Upper lobe of right lung (tissue), 1 donor: ENCODE data around the gene MIPEP. TPM values are rescaled to one million over a fixed set of nuclear protein-coding genes. Genes with fewer than 3 reads are reported as not detected.
"Not testable (repeated sequence)": the region's sequence is repeated elsewhere in the genome, so short reads cannot be mapped to it uniquely, and the experiment has no call there.

Experiments used
- ATAC-seq: fragments of 200-7000 bp; cut with Tn5 transposase; one replicate; pipeline ENCODE4 v1.9.1; 2020; ENCODE audit warnings: mild to moderate bottlenecking, moderate library complexity
- DNase-seq: peaks from one replicate; pipeline ENCODE4 v3.0.0-alpha.2; 2020
- H3K27ac ChIP-seq: fragments of 200-600 bp; one replicate; pipeline ENCODE4 v1.8.0; 2022
- H3K27me3 ChIP-seq: fragments of 200-600 bp; one replicate; pipeline ENCODE4 v1.8.0; 2022; ENCODE audit warnings: mild to moderate bottlenecking
- H3K36me3 ChIP-seq: fragments of 200-600 bp; one replicate; pipeline ENCODE4 v1.8.0; 2022
- H3K4me1 ChIP-seq: fragments of 200-600 bp; one replicate; pipeline ENCODE4 v1.8.0; 2022
- H3K4me3 ChIP-seq: fragments of 200-600 bp; one replicate; pipeline ENCODE4 v1.8.0; 2022; ENCODE audit warnings: mild to moderate bottlenecking
- H3K9me3 ChIP-seq: fragments of 200-600 bp; one replicate; pipeline ENCODE4 v1.8.0; 2022
- CTCF ChIP-seq: fragments of 200-600 bp; IDR thresholded peaks from one replicate; pipeline ENCODE4 v1.8.0; 2022; ENCODE audit warnings: antibody characterized with exemption
- intact Hi-C: fragments of 100-400 bp; cut with DNase I; formaldehyde crosslinking; loops from one replicate; pipeline ENCODE4 v1.11.0; 2022
- total RNA-seq: library from RNA; stranded (reverse); fragmentation: NEBNext Ultra II Directional; extraction: Animal tissue kit (Norgen Biotek cat#: 25700); gene quantifications from one replicate; pipeline ENCODE4 v1.2.1, GENCODE V29; 2021
- donor health status: DM: no; HTN: yes; CAD: no; lungs with severe emphysema.

Gene MIPEP
- total RNA-seq, 1 donor from 2014 or later: 13.3 TPM

- no peak for TF ChIP-seq CTCF
- H3K27ac ChIP-seq: no peak overlapping the region
- H3K4me3 ChIP-seq: no peak overlapping the region
- peaks cover 11% of the 10 kb centered on the region for H3K27me3 ChIP-seq
- peaks cover 12% of the 10 kb centered on the region for H3K4me1 ChIP-seq
- no peaks in the 10 kb centered on the region for H3K9me3 ChIP-seq
- ATAC-seq (peak; percentile 32), DNase-seq (no peak)
- H3K36me3 ChIP-seq: no peaks in the 10 kb centered on the region
- intact Hi-C loops: no loop called here
Measured at GRCh38 chr13:23898101-23898500, 8.9 kb upstream of the MIPEP start.

GRCh38 chr13:23897452-23897919 is 8.3 kb upstream of the MIPEP start, which contains the start of gene C1QTNF9B:
Gene C1QTNF9B, minus strand, starts transcription at chr13:23897502.
- H3K27me3 ChIP-seq, H3K9me3 ChIP-seq, intact Hi-C loops, H3K36me3 ChIP-seq, H3K4me3 ChIP-seq, ATAC-seq, DNase-seq, H3K27ac ChIP-seq: not testable (repeated sequence)
- H3K4me1 ChIP-seq: peaks cover 11% of the 10 kb centered on the region

- H3K36me3 ChIP-seq, H3K9me3 ChIP-seq, ATAC-seq, intact Hi-C loops, H3K27ac ChIP-seq, H3K27me3 ChIP-seq, H3K4me1 ChIP-seq, H3K4me3 ChIP-seq: not testable (repeated sequence)
- DNase-seq: peak; percentile 50
Measured at GRCh38 chr13:23894746-23895145, 5.5 kb upstream of the MIPEP start.

GRCh38 chr13:23893791-23894190 is 4.6 kb upstream of the MIPEP start:
- ATAC-seq, intact Hi-C loops, DNase-seq, H3K4me3 ChIP-seq, H3K4me1 ChIP-seq, H3K9me3 ChIP-seq, H3K36me3 ChIP-seq, H3K27me3 ChIP-seq, H3K27ac ChIP-seq: not testable (repeated sequence)

GRCh38 chr13:23889615-23890607 is 711 bp upstream of the MIPEP start:
- DNase-seq: no peak
- peaks cover 5% of the 10 kb centered on the region for H3K36me3 ChIP-seq
- TF ChIP-seq CTCF: peak; percentile 11
- ATAC-seq: no peak
- peak overlapping the region; percentile 86 for H3K4me3 ChIP-seq
- no peaks in the 10 kb centered on the region for H3K9me3 ChIP-seq
- H3K27ac ChIP-seq: peak overlapping the region; percentile 91
- intact Hi-C loops: no loop called here
- no peaks in the 10 kb centered on the region for H3K27me3 ChIP-seq
- H3K4me1 ChIP-seq: peaks cover 16% of the 10 kb centered on the region

GRCh38 chr13:23884361-23884760 is 4.8 kb downstream of the MIPEP start:
- H3K27me3 ChIP-seq, ATAC-seq, H3K9me3 ChIP-seq, intact Hi-C loops, H3K4me3 ChIP-seq, DNase-seq, H3K27ac ChIP-seq: not testable (repeated sequence)
- H3K36me3 ChIP-seq: peaks cover 18% of the 10 kb centered on the region
- H3K4me1 ChIP-seq: peaks cover 12% of the 10 kb centered on the region

GRCh38 chr13:23883255-23883654 is 5.9 kb downstream of the MIPEP start:
- Histone ChIP-seq H3K4me1 (peaks cover 7% of the 10 kb centered on the region), H3K9me3 (no peaks in the 10 kb centered on the region), H3K36me3 (peaks cover 27% of the 10 kb centered on the region), H3K27me3 (no peaks in the 10 kb centered on the region), H3K4me3 (no peak overlapping the region), H3K27ac (no peak overlapping the region)
- TF ChIP-seq CTCF: no peak
- DNase-seq (no peak), ATAC-seq (no peak)
- intact Hi-C loops: no loop called here

GRCh38 chr13:23881402-23881800 is 7.8 kb downstream of the MIPEP start:
- H3K4me1 ChIP-seq, H3K9me3 ChIP-seq, H3K4me3 ChIP-seq, H3K27me3 ChIP-seq, H3K27ac ChIP-seq, ATAC-seq, DNase-seq, intact Hi-C loops: not testable (repeated sequence)
- peaks cover 29% of the 10 kb centered on the region for H3K36me3 ChIP-seq

- H3K9me3 ChIP-seq, DNase-seq, H3K4me1 ChIP-seq, H3K4me3 ChIP-seq, intact Hi-C loops, H3K27ac ChIP-seq, H3K27me3 ChIP-seq: not testable (repeated sequence)
- peak; percentile 32 for ATAC-seq
- peaks cover 29% of the 10 kb centered on the region for H3K36me3 ChIP-seq
Measured at GRCh38 chr13:23880493-23881401, 8.5 kb downstream of the MIPEP start.
